ENCODE data around the gene PER1. TPM values are rescaled to one million over a fixed set of nuclear protein-coding genes. Genes with fewer than 3 reads are reported as not detected.

The PER1 gene
- total and polyA plus RNA-seq, 2 experiments from 2014 or later = 5.1 to 5.9 TPM

GRCh38 chr17:8186787-8187516, 34.7 kb upstream of the PER1 start:
- H3K79me2 ChIP-seq (ENCODE audit: insufficient read depth) = peaks cover 11% of the 10 kb centered on the region; the same call in 1 of the 2 replicates
- DNase-seq = peak; percentile 94

GRCh38 chr17:8186446-8186786, 34.2 kb upstream of the PER1 start:
- in situ Hi-C loops (cut with MboI) = no loop called here
- peak overlapping the region; percentile 78 for H3K9ac ChIP-seq

More at GRCh38 chr17:8186787-8187516, 34.7 kb upstream of the PER1 start:
- no peaks in the 10 kb centered on the region for H3K36me3 ChIP-seq (ENCODE audit: low read depth)
- H3K4me1 ChIP-seq (ENCODE audit: insufficient read depth) = peaks cover 10% of the 10 kb centered on the region
- no peaks in the 10 kb centered on the region for H3K9me3 ChIP-seq (ENCODE audit: low read depth)
- H3K9me2 ChIP-seq (ENCODE audit: insufficient read depth) = no peaks in the 10 kb centered on the region
- peak overlapping the region; percentile 86 for H3K27ac ChIP-seq
- H3K9ac ChIP-seq = peak overlapping the region; percentile 78
- WGBS, 2 experiments (ENCODE audit: low coverage in 1 of 2, low lambda C conversion rate in 2 of 2, missing lambda C conversion rate in 2 of 2) = 1 to 2% methylated on average over 32 of the region's 32 CpGs
- TF ChIP-seq EZH2phosphoT487 (IDR thresholded peaks at IDR 0.05; ENCODE audit: insufficient read depth, low read depth) (no peak), EZH2 (IDR thresholded peaks at IDR 0.05; ENCODE audit: insufficient read depth, poor library complexity, severe bottlenecking) (no peak)
- in situ Hi-C loops (cut with MboI) = no loop called here
- H3F3A ChIP-seq (ENCODE audit: insufficient read depth) = peaks cover 19% of the 10 kb centered on the region
- peak overlapping the region; percentile 98 for H3K4me3 ChIP-seq
- H3K27me3 ChIP-seq (replicated peaks; ENCODE audit: insufficient read depth) = no peaks in the 10 kb centered on the region
- H4K20me1 ChIP-seq (ENCODE audit: insufficient read depth) = no peaks in the 10 kb centered on the region
- H3K4me2 ChIP-seq (ENCODE audit: unreplicated experiment) = peak overlapping the region; percentile 85
- H2AFZ ChIP-seq = peak overlapping the region; percentile 97

GRCh38 chr17:8185582-8186445, 33.6 kb upstream of the PER1 start:
- H3K27me3 ChIP-seq (replicated peaks; ENCODE audit: insufficient read depth) = no peaks in the 10 kb centered on the region
- H3F3A ChIP-seq (ENCODE audit: insufficient read depth) = peaks cover 19% of the 10 kb centered on the region
- no peaks in the 10 kb centered on the region for H3K36me3 ChIP-seq (ENCODE audit: low read depth)
- in situ Hi-C loops (cut with MboI) = no loop called here
- H3K4me3 ChIP-seq = peak overlapping the region; percentile 98
- H3K27ac ChIP-seq = peak overlapping the region; percentile 86
- no peaks in the 10 kb centered on the region for H4K20me1 ChIP-seq (ENCODE audit: insufficient read depth)
- H3K4me1 ChIP-seq (ENCODE audit: insufficient read depth) = peaks cover 10% of the 10 kb centered on the region
- peak overlapping the region; percentile 78 for H3K9ac ChIP-seq
- H3K79me2 ChIP-seq (ENCODE audit: insufficient read depth) = peaks cover 11% of the 10 kb centered on the region; the same call in 1 of the 2 replicates
- 1% methylated on average over 44 of the region's 44 CpGs for WGBS, 2 experiments (ENCODE audit: low coverage in 1 of 2, low lambda C conversion rate in 2 of 2, missing lambda C conversion rate in 2 of 2)
- peak overlapping the region; percentile 85 for H3K4me2 ChIP-seq (ENCODE audit: unreplicated experiment)
- TF ChIP-seq EZH2phosphoT487 (IDR thresholded peaks at IDR 0.05; ENCODE audit: insufficient read depth, low read depth) (no peak), EZH2 (IDR thresholded peaks at IDR 0.05; ENCODE audit: insufficient read depth, poor library complexity, severe bottlenecking) (no peak)
- peak; percentile 67 for DNase-seq
- no peaks in the 10 kb centered on the region for H3K9me2 ChIP-seq (ENCODE audit: insufficient read depth)
- no peaks in the 10 kb centered on the region for H3K9me3 ChIP-seq (ENCODE audit: low read depth)
- H2AFZ ChIP-seq = peak overlapping the region; percentile 97

More at GRCh38 chr17:8186446-8186786, 34.2 kb upstream of the PER1 start:
- H2AFZ ChIP-seq = peak overlapping the region; percentile 97
- H3K36me3 ChIP-seq (ENCODE audit: low read depth) = no peaks in the 10 kb centered on the region
- peaks cover 19% of the 10 kb centered on the region for H3F3A ChIP-seq (ENCODE audit: insufficient read depth)
- WGBS, 2 experiments (ENCODE audit: low coverage in 1 of 2, low lambda C conversion rate in 2 of 2, missing lambda C conversion rate in 2 of 2) = 0 to 1% methylated on average over 23 of the region's 23 CpGs
- H4K20me1 ChIP-seq (ENCODE audit: insufficient read depth) = no peaks in the 10 kb centered on the region
- H3K27me3 ChIP-seq (replicated peaks; ENCODE audit: insufficient read depth) = no peaks in the 10 kb centered on the region
- H3K4me3 ChIP-seq = peak overlapping the region; percentile 98
- peaks cover 11% of the 10 kb centered on the region; the same call in 1 of the 2 replicates for H3K79me2 ChIP-seq (ENCODE audit: insufficient read depth)
- peak overlapping the region; percentile 85 for H3K4me2 ChIP-seq (ENCODE audit: unreplicated experiment)
- H3K9me3 ChIP-seq (ENCODE audit: low read depth) = no peaks in the 10 kb centered on the region
- DNase-seq = no peak
- no peaks in the 10 kb centered on the region for H3K9me2 ChIP-seq (ENCODE audit: insufficient read depth)
- peaks cover 10% of the 10 kb centered on the region for H3K4me1 ChIP-seq (ENCODE audit: insufficient read depth)
- H3K27ac ChIP-seq = peak overlapping the region; percentile 86
- TF ChIP-seq EZH2 (IDR thresholded peaks at IDR 0.05; ENCODE audit: insufficient read depth, poor library complexity, severe bottlenecking) (no peak), EZH2phosphoT487 (IDR thresholded peaks at IDR 0.05; ENCODE audit: insufficient read depth, low read depth) (no peak)

- Histone ChIP-seq H3K9me3 (ENCODE audit: low read depth) (no peaks in the 10 kb centered on the region), H3K4me1 (ENCODE audit: insufficient read depth) (peaks cover 14% of the 10 kb centered on the region; the same call in 1 of the 2 replicates), H3K9me2 (ENCODE audit: insufficient read depth) (no peaks in the 10 kb centered on the region), H3K4me3 (peak overlapping the region; percentile 89), H3F3A (ENCODE audit: insufficient read depth) (peaks cover 20% of the 10 kb centered on the region), H3K36me3 (ENCODE audit: low read depth) (no peaks in the 10 kb centered on the region), H3K27ac (peak overlapping the region; percentile 64), H3K4me2 (ENCODE audit: unreplicated experiment) (peak overlapping the region; percentile 98), H3K9ac (peak overlapping the region; percentile 89), H4K20me1 (ENCODE audit: insufficient read depth) (no peaks in the 10 kb centered on the region), H2AFZ (peak overlapping the region; percentile 97), H3K27me3 (replicated peaks; ENCODE audit: insufficient read depth) (no peaks in the 10 kb centered on the region), H3K79me2 (ENCODE audit: insufficient read depth) (peaks cover 13% of the 10 kb centered on the region)
- WGBS, 2 experiments (ENCODE audit: low coverage in 1 of 2, low lambda C conversion rate in 2 of 2, missing lambda C conversion rate in 2 of 2) = 78 to 81% methylated on average over 19 of the region's 19 CpGs
- TF ChIP-seq EZH2phosphoT487 (IDR thresholded peaks at IDR 0.05; ENCODE audit: insufficient read depth, low read depth) (no peak), EZH2 (IDR thresholded peaks at IDR 0.05; ENCODE audit: insufficient read depth, poor library complexity, severe bottlenecking) (no peak)
- DNase-seq = no peak
- in situ Hi-C loops (cut with MboI) = no loop called here
Measured at GRCh38 chr17:8176998-8177731, 25.0 kb upstream of the PER1 start.
